Smooth muscle cell (in vitro differentiated cells): ENCODE measurements around the gene TAS2R38. TPM values are rescaled to one million over a fixed set of nuclear protein-coding genes. Genes with fewer than 3 reads are reported as not detected.

ENCODE experiments used
- DNase-seq: peaks from one replicate; lab custom pipeline; 2025; ENCODE audit not compliant: unreplicated experiment; lab: John Stamatoyannopoulos, UW
- H2AFZ ChIP-seq: fragments of 200-600 bp; sonication (generic); 2 replicates; pipeline ENCODE4 v1.6.0; 2016; ENCODE audit warnings: antibody characterized with exemption, low read depth, mild to moderate bottlenecking
- H3F3A ChIP-seq: fragments of 200-600 bp; sonication (generic); 2 replicates; pipeline ENCODE4 v1.6.0; 2017; ENCODE audit warnings: antibody characterized with exemption, low read depth
- H3K27ac ChIP-seq: fragments of 200-600 bp; sonication (generic); 2 replicates; pipeline ENCODE4 v1.5.1; 2016; ENCODE audit warnings: low read depth, mild to moderate bottlenecking
- H3K27me3 ChIP-seq: fragments of 200-600 bp; sonication (generic); 2 replicates; pipeline ENCODE4 v1.6.1; 2016; ENCODE audit warnings: low read depth, mild to moderate bottlenecking
- H3K36me3 ChIP-seq: fragments of 200-600 bp; sonication (generic); 2 replicates; pipeline ENCODE4 v1.5.1; 2016; ENCODE audit warnings: low read depth
- H3K4me1 ChIP-seq: fragments of 200-600 bp; sonication (generic); 2 replicates; pipeline ENCODE4 v1.5.1; 2016; ENCODE audit warnings: low read depth
- H3K4me2 ChIP-seq: fragments of 200-600 bp; sonication (generic); 2 replicates; pipeline ENCODE4 v1.6.0; 2016; ENCODE audit warnings: mild to moderate bottlenecking
- H3K4me3 ChIP-seq: fragments of 200-600 bp; sonication (generic); 2 replicates; pipeline ENCODE4 v1.5.1; 2016; ENCODE audit warnings: mild to moderate bottlenecking
- H3K79me2 ChIP-seq: fragments of 200-600 bp; sonication (generic); 2 replicates; pipeline ENCODE4 v1.6.0; 2016; ENCODE audit warnings: low read depth, mild to moderate bottlenecking
- H3K9ac ChIP-seq: fragments of 200-600 bp; sonication (generic); 2 replicates; pipeline ENCODE4 v1.6.0; 2016; ENCODE audit warnings: low read depth
- H3K9me3 ChIP-seq: fragments of 200-600 bp; sonication (generic); replicated peaks from 2 replicates; pipeline ENCODE4 v1.5.1; 2016; ENCODE audit warnings: low read depth
- H4K20me1 ChIP-seq: fragments of 200-600 bp; sonication (generic); 2 replicates; pipeline ENCODE4 v1.6.0; 2016; ENCODE audit warnings: low read depth
- WGBS: methylation state at CpG from one replicate; pipeline ENCODE4 v1.1.7; 2016; ENCODE audit warnings: low lambda C conversion rate; 5-methylcytosine and 5-hydroxymethylcytosine counted together
- polyA plus RNA-seq: library from polyadenylated mRNA; unstranded; fragments of >200 nt; fragmentation: Nextera tagmentation; extraction: Ambion mirVana; gene quantifications from 2 replicates; pipeline ENCODE4 v1.2.1, GENCODE V29; 2016
- total RNA-seq: library from RNA; depleted of rRNA; stranded (reverse); fragments of >200 nt; gene quantifications from 2 replicates; pipeline ENCODE4 v1.2.3, GENCODE V29; 2014
- TF ChIP-seq, protein P1 (sequence below): fragments of 200-600 bp; sonication (generic); IDR thresholded peaks from 2 replicates; pipeline ENCODE4 v1.5.1; 2017; ENCODE audit warnings: borderline replicate concordance, mild to moderate bottlenecking, antibody characterized with exemption; ENCODE audit not compliant: insufficient read depth, poor library complexity, severe bottlenecking

TAS2R38 gene
- total and polyA plus RNA-seq, 2 experiments from 2014 or later = not detected

- H3F3A ChIP-seq = no peaks in the 10 kb centered on the region
- no peak within 1 kb of the TSS for H3K4me2 ChIP-seq
- TF ChIP-seq, protein P1, sequence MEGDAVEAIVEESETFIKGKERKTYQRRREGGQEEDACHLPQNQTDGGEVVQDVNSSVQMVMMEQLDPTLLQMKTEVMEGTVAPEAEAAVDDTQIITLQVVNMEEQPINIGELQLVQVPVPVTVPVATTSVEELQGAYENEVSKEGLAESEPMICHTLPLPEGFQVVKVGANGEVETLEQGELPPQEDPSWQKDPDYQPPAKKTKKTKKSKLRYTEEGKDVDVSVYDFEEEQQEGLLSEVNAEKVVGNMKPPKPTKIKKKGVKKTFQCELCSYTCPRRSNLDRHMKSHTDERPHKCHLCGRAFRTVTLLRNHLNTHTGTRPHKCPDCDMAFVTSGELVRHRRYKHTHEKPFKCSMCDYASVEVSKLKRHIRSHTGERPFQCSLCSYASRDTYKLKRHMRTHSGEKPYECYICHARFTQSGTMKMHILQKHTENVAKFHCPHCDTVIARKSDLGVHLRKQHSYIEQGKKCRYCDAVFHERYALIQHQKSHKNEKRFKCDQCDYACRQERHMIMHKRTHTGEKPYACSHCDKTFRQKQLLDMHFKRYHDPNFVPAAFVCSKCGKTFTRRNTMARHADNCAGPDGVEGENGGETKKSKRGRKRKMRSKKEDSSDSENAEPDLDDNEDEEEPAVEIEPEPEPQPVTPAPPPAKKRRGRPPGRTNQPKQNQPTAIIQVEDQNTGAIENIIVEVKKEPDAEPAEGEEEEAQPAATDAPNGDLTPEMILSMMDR = no peak
- DNase-seq = no peak
- H3K79me2 ChIP-seq = no peaks in the 10 kb centered on the region
- H3K4me3 ChIP-seq = no peak within 1 kb of the TSS
- H4K20me1 ChIP-seq = no peaks in the 10 kb centered on the region
- no peak within 1 kb of the TSS for H3K27ac ChIP-seq
- H3K9ac ChIP-seq = no peak within 1 kb of the TSS
- no peaks in the 10 kb centered on the region for H3K36me3 ChIP-seq
- 87% methylated on average over 3 of the region's 3 CpGs for WGBS
- no peaks in the 10 kb centered on the region for H3K27me3 ChIP-seq
- H3K4me1 ChIP-seq = no peaks in the 10 kb centered on the region
- no peak within 1 kb of the TSS for H2AFZ ChIP-seq
- H3K9me3 ChIP-seq = no peaks in the 10 kb centered on the region
Observed at GRCh38 chr7:141946796-141947195, 26.8 kb downstream of the TAS2R38 start, which contains the start of gene CLEC5A. CLEC5A (minus strand) TSS chr7:141946974; CDS start chr7:141946292, 682 bp downstream.

- Histone ChIP-seq H3K4me1 (no peaks in the 10 kb centered on the region), H2AFZ (no peak overlapping the region), H3K36me3 (no peaks in the 10 kb centered on the region), H3K9ac (no peak overlapping the region), H3K4me3 (no peak overlapping the region), H4K20me1 (no peaks in the 10 kb centered on the region), H3K27me3 (no peaks in the 10 kb centered on the region), H3K4me2 (no peak overlapping the region), H3K79me2 (no peaks in the 10 kb centered on the region), H3K9me3 (peaks cover 1% of the 10 kb centered on the region), H3F3A (no peaks in the 10 kb centered on the region), H3K27ac (no peak overlapping the region)
- DNase-seq = no peak
- TF ChIP-seq, protein P1 = no peak
- 70% methylated on average over 3 of the region's 3 CpGs for WGBS
Observed at GRCh38 chr7:141945356-141945755, 28.2 kb downstream of the TAS2R38 start.

- 89% methylated on average over 3 of the region's 3 CpGs for WGBS
Observed at GRCh38 chr7:141944811-141945210, 28.8 kb downstream of the TAS2R38 start.

DNA sequence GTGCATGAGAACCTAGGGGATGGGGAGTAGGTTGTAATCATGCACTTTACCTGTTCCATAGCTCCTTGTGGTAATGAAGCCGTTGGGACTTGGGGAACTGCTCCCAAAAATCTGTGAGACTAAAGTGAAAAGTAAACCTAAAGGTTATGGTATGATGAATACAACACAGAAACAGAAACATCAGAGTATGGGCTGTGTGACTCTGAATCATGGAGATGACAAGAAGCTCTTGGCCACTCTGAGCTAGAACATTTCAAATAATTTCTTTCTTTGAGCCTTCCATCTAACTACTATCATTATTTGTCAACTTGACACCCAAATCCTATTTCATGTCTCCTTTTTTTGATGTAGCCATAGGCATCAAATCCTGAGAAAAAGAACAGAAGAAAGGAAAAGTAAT is 29.7 kb downstream of the TAS2R38 start:
- Histone ChIP-seq H3K4me3 (no peak overlapping the region), H3K9ac (no peak overlapping the region)

More at GRCh38 chr7:141944811-141945210, 28.8 kb downstream of the TAS2R38 start:
- Histone ChIP-seq H4K20me1 (no peaks in the 10 kb centered on the region), H3K36me3 (no peaks in the 10 kb centered on the region), H3K79me2 (no peaks in the 10 kb centered on the region), H3F3A (no peaks in the 10 kb centered on the region), H3K9me3 (peaks cover 6% of the 10 kb centered on the region), H3K27ac (no peak overlapping the region), H2AFZ (no peak overlapping the region), H3K4me2 (no peak overlapping the region), H3K9ac (no peak overlapping the region), H3K4me1 (no peaks in the 10 kb centered on the region), H3K27me3 (no peaks in the 10 kb centered on the region), H3K4me3 (no peak overlapping the region)
- TF ChIP-seq, protein P1 = no peak
- no peak for DNase-seq

More for the DNA sequence above, 29.7 kb downstream of the TAS2R38 start:
- H2AFZ ChIP-seq = no peak overlapping the region
- no peak overlapping the region for H3K27ac ChIP-seq
- WGBS = 77% methylated on average over 1 of the region's 1 CpG
- H3K79me2 ChIP-seq = no peaks in the 10 kb centered on the region
- peaks cover 6% of the 10 kb centered on the region for H3K9me3 ChIP-seq
- no peak overlapping the region for H3K4me2 ChIP-seq
- no peaks in the 10 kb centered on the region for H3K27me3 ChIP-seq
- H3K36me3 ChIP-seq = no peaks in the 10 kb centered on the region
- no peaks in the 10 kb centered on the region for H3K4me1 ChIP-seq
- TF ChIP-seq, protein P1 = no peak
- no peaks in the 10 kb centered on the region for H4K20me1 ChIP-seq
- no peaks in the 10 kb centered on the region for H3F3A ChIP-seq
- DNase-seq = no peak
